ENCODE results near the gene IGSF6. TPM values are rescaled to one million over a fixed set of nuclear protein-coding genes. Genes with fewer than 3 reads are reported as not detected.

Gene IGSF6
- polyA plus RNA-seq, 1 donor from 2014 or later, result not detected

GRCh38 chr16:21639493-21639892, 12.9 kb downstream of the IGSF6 start:
- H3K9me2 ChIP-seq (ENCODE audit: insufficient read depth, low read length), result no peaks in the 10 kb centered on the region
- no peak overlapping the region for H3K27ac ChIP-seq (ENCODE audit: low read length)
- H3K9ac ChIP-seq (ENCODE audit: low read length), result no peak overlapping the region
- H4K20me1 ChIP-seq (ENCODE audit: insufficient read depth), result no peaks in the 10 kb centered on the region
- no peak overlapping the region for H2AFZ ChIP-seq (ENCODE audit: low read depth, low read length)
- H3K9me3 ChIP-seq (ENCODE audit: low read length), result no peaks in the 10 kb centered on the region
- H3K36me3 ChIP-seq (ENCODE audit: insufficient read depth, low read length), result no peaks in the 10 kb centered on the region
- no peak for TF ChIP-seq TAF1 (IDR thresholded peaks at IDR 0.05; ENCODE audit: low read depth)
- TF ChIP-seq MXI1 (conservative IDR thresholded peaks at IDR 0.05; ENCODE audit: poor library complexity, severe bottlenecking), result no peak
- TF ChIP-seq RAD21 (conservative IDR thresholded peaks at IDR 0.05), result no peak
- TF ChIP-seq REST (IDR thresholded peaks at IDR 0.05; ENCODE audit: borderline replicate concordance), result no peak
- TF ChIP-seq CTCF (IDR thresholded peaks at IDR 0.05; ENCODE audit: poor library complexity, severe bottlenecking), result no peak
- no peaks in the 10 kb centered on the region for H3K79me2 ChIP-seq (replicated peaks; ENCODE audit: insufficient read depth, low read length)
- H3F3A ChIP-seq (ENCODE audit: insufficient read depth, low read length, poor library complexity, severe bottlenecking), result no peaks in the 10 kb centered on the region
- H3K4me2 ChIP-seq (ENCODE audit: low read length), result no peak overlapping the region
- H3K4me3 ChIP-seq (ENCODE audit: low read length), result no peak overlapping the region
- no peaks in the 10 kb centered on the region for H3K27me3 ChIP-seq (ENCODE audit: insufficient read depth, low read depth, low read length)

GRCh38 chr16:21638573-21638975, 13.8 kb downstream of the IGSF6 start:
- no peaks in the 10 kb centered on the region for H3F3A ChIP-seq (ENCODE audit: insufficient read depth, low read length, poor library complexity, severe bottlenecking)
- H3K4me2 ChIP-seq (ENCODE audit: low read length), result no peak overlapping the region
- H3K9ac ChIP-seq (ENCODE audit: low read length), result no peak overlapping the region
- no peak overlapping the region for H3K27ac ChIP-seq (ENCODE audit: low read length)
- no peaks in the 10 kb centered on the region for H3K36me3 ChIP-seq (ENCODE audit: insufficient read depth, low read length)
- no peak overlapping the region for H2AFZ ChIP-seq (ENCODE audit: low read depth, low read length)
- H3K79me2 ChIP-seq (replicated peaks; ENCODE audit: insufficient read depth, low read length), result no peaks in the 10 kb centered on the region
- H3K9me3 ChIP-seq (ENCODE audit: low read length), result no peaks in the 10 kb centered on the region
- H3K4me3 ChIP-seq (ENCODE audit: low read length), result no peak overlapping the region
- no peaks in the 10 kb centered on the region for H3K9me2 ChIP-seq (ENCODE audit: insufficient read depth, low read length)
- TF ChIP-seq POLR2AphosphoS5 (IDR thresholded peaks at IDR 0.05), result no peak
- TF ChIP-seq SMC3 (conservative IDR thresholded peaks at IDR 0.05; ENCODE audit: poor library complexity), result no peak
- no peak for TF ChIP-seq EP300 (conservative IDR thresholded peaks at IDR 0.05; ENCODE audit: poor library complexity, severe bottlenecking)
- TF ChIP-seq TAF1 (IDR thresholded peaks at IDR 0.05; ENCODE audit: low read depth), result no peak
- no peak for TF ChIP-seq CTCF (IDR thresholded peaks at IDR 0.05; ENCODE audit: poor library complexity, severe bottlenecking)
- TF ChIP-seq REST (IDR thresholded peaks at IDR 0.05; ENCODE audit: borderline replicate concordance), result no peak
- TF ChIP-seq MXI1 (conservative IDR thresholded peaks at IDR 0.05; ENCODE audit: poor library complexity, severe bottlenecking), result no peak
- TF ChIP-seq EZH2 (IDR thresholded peaks at IDR 0.05; ENCODE audit: borderline replicate concordance, insufficient read depth, low read length, poor library complexity, severe bottlenecking), result no peak
- TF ChIP-seq RAD21 (conservative IDR thresholded peaks at IDR 0.05), result no peak
- H3K27me3 ChIP-seq (ENCODE audit: insufficient read depth, low read depth, low read length), result no peaks in the 10 kb centered on the region
- no peaks in the 10 kb centered on the region for H4K20me1 ChIP-seq (ENCODE audit: insufficient read depth)

Measured in neural cell (in vitro differentiated cells).